ENCODE data around the gene DYNC1I1.

Gene DYNC1I1

DNA sequence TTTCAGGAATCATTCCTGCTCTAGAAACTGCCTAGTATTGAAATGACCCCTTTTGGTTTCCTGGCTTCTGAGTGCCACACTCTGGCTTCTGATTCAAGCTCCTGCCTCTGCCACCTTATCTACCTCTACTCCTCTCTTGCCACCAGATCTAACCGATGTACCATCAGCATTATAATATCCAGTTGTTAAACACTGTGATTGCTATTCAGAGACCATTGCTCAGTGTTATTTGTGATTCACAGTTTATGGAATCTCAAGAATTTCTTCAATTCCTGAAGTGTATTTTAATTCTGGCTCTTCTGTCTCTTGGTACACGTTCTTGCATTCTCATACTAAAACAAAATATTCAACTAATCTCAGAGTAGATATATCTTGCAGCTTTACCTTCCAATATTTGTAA lies 88.7 kb downstream of the DYNC1I1 start:
- DNase-seq (no peak), ATAC-seq (no peak)

DNA sequence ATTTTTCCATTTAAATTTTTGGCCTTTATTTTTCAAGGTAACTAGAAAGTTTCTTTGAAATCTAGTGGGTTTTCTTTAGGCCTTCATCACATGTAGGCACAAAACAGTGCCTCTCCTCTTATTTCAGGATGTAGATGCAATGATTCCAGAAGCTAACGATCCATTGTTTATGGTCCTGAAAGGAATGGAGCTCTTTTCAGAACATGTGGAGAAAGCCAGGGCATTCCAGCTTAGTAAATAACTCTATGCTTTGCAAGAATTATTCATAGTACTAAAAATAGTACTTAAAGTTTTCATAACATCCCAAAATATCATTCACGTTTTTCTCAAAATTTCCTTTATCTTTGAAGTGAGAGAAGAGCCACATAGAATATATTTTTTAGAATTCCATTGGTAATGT lies 91.3 kb downstream of the DYNC1I1 start:
- DNase-seq (no peak), ATAC-seq (no peak)

- DNase-seq (no peak), ATAC-seq (no peak)
These were observed 93.5 kb downstream of the DYNC1I1 start for GRCh38 chr7:95865716-95866371.

- DNase-seq (no peak), ATAC-seq (no peak)
These were observed 95.0 kb downstream of the DYNC1I1 start for GRCh38 chr7:95867309-95867708.

- ATAC-seq (no peak), DNase-seq (no peak)
These were observed 98.9 kb downstream of the DYNC1I1 start for GRCh38 chr7:95871075-95871848.

GRCh38 chr7:95871896-95872295 lies 99.5 kb downstream of the DYNC1I1 start:
- ATAC-seq = no peak
- DNase-seq = no peak

GRCh38 chr7:95874129-95874528 lies 101.8 kb downstream of the DYNC1I1 start:
- ATAC-seq = no peak
- DNase-seq = no peak

DNA sequence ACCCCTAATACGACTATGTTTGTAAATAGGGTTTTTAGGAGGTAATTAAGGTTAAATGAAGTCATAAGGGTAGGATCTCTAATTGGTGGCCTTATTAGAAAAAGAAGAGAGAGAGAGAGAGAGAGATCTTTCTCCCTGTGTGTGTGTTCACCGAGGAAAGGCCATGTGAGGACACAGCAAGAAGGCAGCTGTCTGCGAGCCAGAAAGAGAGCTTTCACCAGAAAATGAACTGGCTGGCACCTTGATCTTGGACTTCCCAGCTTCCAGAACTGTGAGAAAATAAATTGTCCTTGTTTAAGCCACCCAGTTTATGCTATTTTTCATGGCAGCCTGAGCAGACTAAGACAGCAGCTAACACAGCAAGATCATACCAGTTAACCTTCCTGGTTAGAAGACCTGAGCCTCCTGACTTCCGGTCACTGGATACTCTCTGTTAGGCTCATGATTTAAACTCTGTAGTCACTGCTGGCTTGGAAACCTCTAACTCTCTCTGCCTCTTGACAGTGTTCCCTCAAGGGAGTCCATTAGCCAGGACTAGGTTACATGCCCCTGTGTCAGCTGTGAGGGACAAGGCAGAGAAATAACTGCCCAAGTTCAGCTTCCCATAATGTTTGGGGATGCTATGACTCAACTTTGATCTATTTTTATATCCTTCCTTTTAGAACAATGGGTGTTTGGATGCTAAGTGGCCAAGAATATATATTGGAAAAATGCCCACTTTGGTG lies 102.3 kb downstream of the DYNC1I1 start:
- ATAC-seq = no peak
- DNase-seq = no peak

DNA sequence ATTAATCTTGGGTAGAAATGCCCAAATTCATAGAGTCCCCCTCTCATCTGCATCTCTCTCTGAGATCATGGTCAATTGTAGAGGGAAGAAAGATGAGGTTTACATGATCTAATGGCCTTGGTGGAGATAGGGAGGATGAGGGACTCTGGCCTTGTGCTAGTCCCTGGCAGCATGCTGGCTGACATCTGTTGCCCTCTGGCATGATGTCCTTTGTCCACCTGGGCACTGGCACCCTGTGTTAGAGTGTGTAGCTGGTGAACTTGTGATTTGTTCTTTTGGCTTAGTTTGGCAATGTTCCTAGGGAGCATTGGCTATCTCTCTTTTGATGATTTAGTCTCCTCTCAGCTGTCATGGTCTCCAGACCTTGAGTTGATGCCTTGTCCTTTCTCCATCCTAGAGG lies 103.2 kb downstream of the DYNC1I1 start:
- DNase-seq (no peak), ATAC-seq (no peak)

GRCh38 chr7:95878677-95879076 lies 106.3 kb downstream of the DYNC1I1 start:
- no peak for ATAC-seq
- DNase-seq = no peak

GRCh38 chr7:95881597-95881996 lies 109.2 kb downstream of the DYNC1I1 start:
- DNase-seq (no peak), ATAC-seq (no peak)

GRCh38 chr7:95883217-95883616 lies 110.9 kb downstream of the DYNC1I1 start:
- DNase-seq (no peak), ATAC-seq (no peak)

GRCh38 chr7:95886501-95887090 lies 114.2 kb downstream of the DYNC1I1 start:
- DNase-seq (no peak), ATAC-seq (no peak)

- DNase-seq (no peak), ATAC-seq (no peak)
These were observed 121.1 kb downstream of the DYNC1I1 start for GRCh38 chr7:95893484-95893883.

DNA sequence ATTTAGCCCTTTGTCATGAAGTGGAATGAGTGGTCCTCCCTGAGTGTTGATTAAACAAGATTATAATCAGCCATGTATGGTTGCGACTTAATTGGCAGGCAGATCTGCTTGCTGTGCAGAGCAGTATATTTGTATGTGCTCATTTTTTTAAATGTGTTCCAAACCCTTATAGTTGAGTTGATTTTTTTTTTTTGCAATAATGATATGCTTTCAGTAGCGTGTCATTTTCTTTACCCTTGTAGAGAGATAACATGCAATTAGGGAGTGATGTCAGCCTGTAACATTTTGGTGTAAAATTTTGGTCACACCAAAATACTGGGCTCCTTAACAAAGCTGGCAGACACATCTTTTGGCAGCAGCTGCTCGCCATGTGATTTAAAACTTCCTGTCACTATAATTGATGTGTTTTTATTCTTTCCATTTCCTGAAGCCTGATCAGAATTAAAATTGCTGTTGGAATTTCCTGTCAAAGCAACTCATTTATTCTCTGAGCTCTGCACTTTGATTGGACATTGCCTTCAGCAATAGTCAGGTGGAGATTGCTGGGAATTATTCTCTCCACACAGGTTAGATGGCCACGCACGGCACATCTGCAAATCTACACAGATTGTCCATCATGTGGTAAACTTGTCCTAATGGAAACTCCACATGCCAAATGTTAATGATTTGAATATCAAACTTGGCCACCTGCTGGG lies 125.3 kb downstream of the DYNC1I1 start:
- no peak for DNase-seq
- no peak for ATAC-seq

GRCh38 chr7:95899919-95900513 lies 127.7 kb downstream of the DYNC1I1 start:
- DNase-seq (no peak), ATAC-seq (no peak)

GRCh38 chr7:95901006-95901405 lies 128.7 kb downstream of the DYNC1I1 start:
- DNase-seq (no peak), ATAC-seq (no peak)

DNA sequence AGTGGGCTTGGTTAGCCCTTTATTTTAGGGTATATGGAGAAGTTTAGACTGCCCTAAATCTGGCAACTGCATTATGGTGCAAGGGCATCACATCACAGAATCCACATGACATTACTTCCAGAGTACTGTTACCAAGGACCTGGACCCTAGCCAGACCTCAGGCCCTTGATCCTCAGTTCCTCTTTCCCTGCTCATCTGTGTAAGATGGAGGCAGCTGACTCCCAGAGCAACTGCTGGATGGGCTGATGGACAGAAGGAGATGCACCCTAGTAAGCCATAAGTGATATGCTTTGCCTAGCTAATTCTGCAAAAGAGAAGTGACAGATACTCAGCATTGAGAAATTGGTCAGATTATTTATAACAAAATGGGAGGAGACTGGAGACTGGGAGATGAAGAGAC lies 131.7 kb downstream of the DYNC1I1 start:
- DNase-seq (no peak), ATAC-seq (no peak)

DNA sequence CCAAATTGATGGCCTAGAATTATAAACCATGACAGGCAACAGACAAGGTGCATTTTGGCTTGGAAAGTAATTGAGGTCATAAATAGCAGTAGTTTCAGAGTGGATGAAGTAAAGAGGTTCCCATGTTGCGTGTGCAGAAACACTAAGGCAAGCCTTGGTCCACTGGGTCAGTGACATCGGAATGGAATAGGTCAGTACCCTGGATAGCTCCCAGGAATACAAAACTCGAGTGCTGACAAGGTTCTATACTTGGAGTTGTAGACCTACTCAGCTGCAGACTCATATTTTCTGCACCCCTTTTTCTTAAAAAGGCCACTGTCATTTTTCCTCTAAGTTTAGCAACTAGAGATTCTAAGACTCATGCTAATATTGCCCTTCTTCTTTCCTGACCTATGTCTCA lies 132.8 kb downstream of the DYNC1I1 start:
- ATAC-seq (no peak), DNase-seq (no peak)

DNA sequence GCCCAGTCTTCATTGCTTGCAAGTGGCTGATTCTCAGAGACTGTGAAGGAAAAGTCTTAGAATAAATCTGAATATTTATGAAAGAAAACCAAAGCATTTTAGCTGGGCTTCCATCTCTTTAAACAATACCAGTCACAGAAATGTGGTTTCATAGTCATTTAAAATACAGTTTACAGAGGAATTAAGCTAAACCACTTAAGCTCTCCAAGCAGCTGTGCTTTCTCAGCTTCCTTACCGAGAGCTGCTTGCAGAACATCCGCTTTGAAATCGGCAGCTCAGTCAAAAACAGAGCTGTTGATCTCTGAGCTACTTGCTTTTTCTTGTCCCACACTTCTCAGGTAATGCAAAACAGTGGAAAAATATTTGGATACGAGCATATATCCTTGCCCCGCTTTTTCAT lies 134.5 kb downstream of the DYNC1I1 start:
- no peak for DNase-seq
- no peak for ATAC-seq

DNA sequence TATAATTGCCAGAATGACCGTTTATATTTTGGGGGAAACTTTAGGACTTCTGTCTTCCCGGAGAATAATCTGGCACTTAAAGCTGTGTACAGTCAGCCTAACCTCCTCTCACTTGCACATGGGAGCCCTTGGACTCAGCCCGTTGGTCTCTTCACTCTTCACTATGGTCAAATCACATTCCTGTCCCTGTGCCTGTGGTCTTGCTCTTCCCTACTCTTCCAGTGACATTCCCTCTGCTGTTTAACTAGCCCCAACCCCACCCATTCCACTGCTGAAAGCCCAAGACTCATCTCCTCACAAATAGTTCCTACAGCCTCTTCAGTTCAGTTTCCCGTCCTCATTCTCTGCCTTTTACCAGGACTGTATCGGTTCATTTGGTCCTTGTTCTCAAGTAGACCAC lies 135.0 kb downstream of the DYNC1I1 start:
- no peak for DNase-seq
- no peak for ATAC-seq

DNA sequence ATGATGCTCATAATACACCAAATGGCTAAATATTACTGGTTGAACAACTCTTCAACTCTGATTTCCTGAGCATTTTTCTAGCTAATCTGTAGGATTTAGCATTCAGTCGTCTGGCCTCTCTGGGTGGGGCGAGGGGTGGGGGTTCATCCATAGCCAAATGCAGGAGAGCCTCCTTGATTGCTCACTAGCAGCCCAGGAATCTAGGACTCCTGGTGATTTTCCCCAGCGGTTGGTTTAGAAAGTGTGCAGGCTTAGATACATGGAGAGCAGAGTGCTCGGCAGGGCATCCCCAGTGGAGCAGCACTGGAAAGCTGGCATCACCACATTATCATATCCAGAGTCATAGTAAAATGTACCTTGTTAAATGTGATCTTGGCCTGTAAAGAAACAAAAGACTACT lies 136.1 kb downstream of the DYNC1I1 start:
- no peak for ATAC-seq
- no peak for DNase-seq
